Mesendoderm (in vitro differentiated cells): ENCODE measurements around the gene E2F1.

Experiments used
- DNase-seq: peaks from one replicate; pipeline ENCODE4 v3.0.0; 2013
- H2AK5ac ChIP-seq: 2 replicates; pipeline ENCODE4 v1.6.1; 2013; ENCODE audit warnings: low read length, inconsistent platforms
- H2BK120ac ChIP-seq: 2 replicates; pipeline ENCODE4 v1.6.1; 2013; ENCODE audit warnings: low read depth, mild to moderate bottlenecking, low read length, moderate library complexity, mixed read lengths
- H2BK15ac ChIP-seq: replicated peaks from 2 replicates; pipeline ENCODE4 v1.6.1; 2013; ENCODE audit warnings: low read depth, mild to moderate bottlenecking, moderate library complexity
- H2BK5ac ChIP-seq: 2 replicates; pipeline ENCODE4 v1.6.1; 2013; ENCODE audit warnings: low read length, inconsistent platforms
- H3K18ac ChIP-seq: 2 replicates; pipeline ENCODE4 v1.6.1; 2013; ENCODE audit warnings: mild to moderate bottlenecking, low read length, mixed read lengths
- H3K23ac ChIP-seq: one replicate; pipeline ENCODE4 v1.6.1; 2013; ENCODE audit warnings: low read length
- H3K27ac ChIP-seq: 2 replicates; pipeline ENCODE4 v1.5.1; 2013; ENCODE audit warnings: low read depth, mild to moderate bottlenecking, inconsistent platforms, low read length, moderate library complexity
- H3K27me3 ChIP-seq: 2 replicates; pipeline ENCODE4 v1.6.1; 2013; ENCODE audit warnings: low read length, control low read depth, mild to moderate bottlenecking, inconsistent platforms; ENCODE audit not compliant: insufficient read depth, poor library complexity
- H3K36me3 ChIP-seq: 2 replicates; pipeline ENCODE4 v1.6.1; 2013; ENCODE audit warnings: low read length, inconsistent platforms; ENCODE audit not compliant: control insufficient read depth, insufficient read depth
- H3K4ac ChIP-seq: one replicate; pipeline ENCODE4 v1.6.1; 2013; ENCODE audit warnings: low read depth, mild to moderate bottlenecking, low read length, moderate library complexity
- H3K4me1 ChIP-seq: 2 replicates; pipeline ENCODE4 v1.6.1; 2013; ENCODE audit warnings: low read depth, low read length, inconsistent platforms; ENCODE audit not compliant: control insufficient read depth
- H3K4me2 ChIP-seq: 2 replicates; pipeline ENCODE4 v1.6.1; 2013; ENCODE audit warnings: low read length
- H3K4me3 ChIP-seq: 2 replicates; pipeline ENCODE4 v1.5.1; 2013; ENCODE audit warnings: mild to moderate bottlenecking, low read length
- H3K56ac ChIP-seq: one replicate; pipeline ENCODE4 v1.6.1; 2013; ENCODE audit warnings: low read length
- H3K79me1 ChIP-seq: 2 replicates; pipeline ENCODE4 v1.6.1; 2013; ENCODE audit warnings: low read length, inconsistent platforms
- H3K79me2 ChIP-seq: 2 replicates; pipeline ENCODE4 v1.6.1; 2013; ENCODE audit warnings: mild to moderate bottlenecking, low read length; ENCODE audit not compliant: control insufficient read depth, insufficient read depth
- H3K9ac ChIP-seq: 2 replicates; pipeline ENCODE4 v1.6.1; 2013; ENCODE audit warnings: low read length, inconsistent platforms
- H4K5ac ChIP-seq: one replicate; pipeline ENCODE4 v1.6.1; 2013; ENCODE audit warnings: low read length
- H4K8ac ChIP-seq: one replicate; pipeline ENCODE4 v1.6.1; 2013; ENCODE audit warnings: low read depth, mild to moderate bottlenecking, control low read depth, low read length, moderate library complexity
- WGBS: extraction: QIAGEN DNeasy Blood & Tissue Kit; methylation state at CpG from one replicate; pipeline ENCODE4 v1.1.7; 2013; ENCODE audit warnings: low lambda C conversion rate, missing lambda C conversion rate; ENCODE audit not compliant: insufficient coverage; ENCODE audit errors: extremely low coverage; 5-methylcytosine and 5-hydroxymethylcytosine counted together

The E2F1 gene

GRCh38 chr20:33677991-33678702 is 8.0 kb downstream of the E2F1 start:
- no CpG with 5 or more reads among the region's 15 CpGs for WGBS
- H3K79me1 ChIP-seq = peaks cover 19% of the 10 kb centered on the region
- no peak overlapping the region for H3K56ac ChIP-seq
- no peak overlapping the region for H2BK5ac ChIP-seq
- no peak overlapping the region for H4K5ac ChIP-seq
- no peak overlapping the region for H3K23ac ChIP-seq
- no peaks in the 10 kb centered on the region for H3K27me3 ChIP-seq
- H3K18ac ChIP-seq = no peak overlapping the region
- peaks cover 13% of the 10 kb centered on the region for H3K79me2 ChIP-seq
- no peak overlapping the region for H2AK5ac ChIP-seq
- H3K4me1 ChIP-seq = peaks cover 6% of the 10 kb centered on the region
- H3K4me2 ChIP-seq = no peak overlapping the region
- H3K27ac ChIP-seq = no peak overlapping the region
- peaks cover 4% of the 10 kb centered on the region for H3K36me3 ChIP-seq
- H3K4me3 ChIP-seq = no peak overlapping the region
- no peak overlapping the region for H3K9ac ChIP-seq
- no peak for DNase-seq
- H4K8ac ChIP-seq = no peak overlapping the region
- H2BK120ac ChIP-seq = no peak overlapping the region
- H3K4ac ChIP-seq = no peak overlapping the region
- H2BK15ac ChIP-seq = no peak overlapping the region

- no peak overlapping the region for H3K18ac ChIP-seq
- no peak overlapping the region for H3K23ac ChIP-seq
- H3K27me3 ChIP-seq = no peaks in the 10 kb centered on the region
- no CpG with 5 or more reads among the region's 31 CpGs for WGBS
- no peak overlapping the region for H2BK15ac ChIP-seq
- H2AK5ac ChIP-seq = no peak overlapping the region
- no peak overlapping the region for H3K4me3 ChIP-seq
- H3K4me1 ChIP-seq = peaks cover 10% of the 10 kb centered on the region
- no peak overlapping the region for H3K9ac ChIP-seq
- H4K8ac ChIP-seq = no peak overlapping the region
- DNase-seq = no peak
- no peak overlapping the region for H4K5ac ChIP-seq
- no peak overlapping the region for H2BK120ac ChIP-seq
- no peak overlapping the region for H3K56ac ChIP-seq
- H3K4me2 ChIP-seq = no peak overlapping the region
- no peak overlapping the region for H2BK5ac ChIP-seq
- no peak overlapping the region for H3K27ac ChIP-seq
- peaks cover 4% of the 10 kb centered on the region for H3K36me3 ChIP-seq
- no peak overlapping the region for H3K4ac ChIP-seq
- H3K79me1 ChIP-seq = peaks cover 14% of the 10 kb centered on the region
- peaks cover 8% of the 10 kb centered on the region for H3K79me2 ChIP-seq
These were observed 9.2 kb downstream of the E2F1 start for GRCh38 chr20:33676652-33677645.

- Histone ChIP-seq H3K56ac (no peak overlapping the region), H2AK5ac (no peak overlapping the region), H4K5ac (no peak overlapping the region), H2BK120ac (no peak overlapping the region), H3K9ac (no peak overlapping the region), H3K18ac (no peak overlapping the region), H3K4me1 (peaks cover 10% of the 10 kb centered on the region), H3K27ac (no peak overlapping the region), H3K4ac (no peak overlapping the region), H3K4me3 (no peak overlapping the region), H2BK5ac (no peak overlapping the region), H3K23ac (no peak overlapping the region), H4K8ac (no peak overlapping the region), H3K79me1 (peaks cover 12% of the 10 kb centered on the region), H3K27me3 (no peaks in the 10 kb centered on the region), H3K4me2 (no peak overlapping the region), H2BK15ac (no peak overlapping the region), H3K36me3 (peaks cover 4% of the 10 kb centered on the region), H3K79me2 (peaks cover 3% of the 10 kb centered on the region)
- no CpG with 5 or more reads among the region's 11 CpGs for WGBS
- no peak for DNase-seq
These were observed 10.1 kb downstream of the E2F1 start for GRCh38 chr20:33676121-33676520.

- Histone ChIP-seq H2AK5ac (no peak overlapping the region), H3K4me3 (no peak overlapping the region), H3K27me3 (no peaks in the 10 kb centered on the region)
These were observed 10.8 kb downstream of the E2F1 start for GRCh38 chr20:33675136-33675959.

GRCh38 chr20:33674294-33675135 is 11.7 kb downstream of the E2F1 start, which contains the start of gene NECAB3:
Gene NECAB3, minus strand, starts transcription at chr20:33674428. Its CDS starts 76 bp downstream, at chr20:33674352.
- H3K23ac ChIP-seq = peak within 1 kb of the TSS; percentile 57
- H3K79me2 ChIP-seq = peaks cover 2% of the 10 kb centered on the region
- peak within 1 kb of the TSS; percentile 33 for H3K27ac ChIP-seq
- peak within 1 kb of the TSS; percentile 93 for H3K9ac ChIP-seq
- H4K5ac ChIP-seq = no peak within 1 kb of the TSS
- no peak within 1 kb of the TSS for H2BK120ac ChIP-seq
- H3K4me2 ChIP-seq = peak within 1 kb of the TSS; percentile 87
- H3K27me3 ChIP-seq = no peaks in the 10 kb centered on the region
- peaks cover 6% of the 10 kb centered on the region for H3K36me3 ChIP-seq
- peak within 1 kb of the TSS; percentile 94 for H3K56ac ChIP-seq
- DNase-seq = peak; percentile 78
- H3K4me3 ChIP-seq = peak within 1 kb of the TSS; percentile 80
- peaks cover 8% of the 10 kb centered on the region for H3K79me1 ChIP-seq
- H4K8ac ChIP-seq = no peak within 1 kb of the TSS
- peak within 1 kb of the TSS; percentile 90 for H2AK5ac ChIP-seq
- no peak within 1 kb of the TSS for H2BK15ac ChIP-seq
- peak within 1 kb of the TSS; percentile 74 for H3K4ac ChIP-seq
- H3K18ac ChIP-seq = peak within 1 kb of the TSS; percentile 60
- no CpG with 5 or more reads among the region's 73 CpGs for WGBS
- H2BK5ac ChIP-seq = peak within 1 kb of the TSS; percentile 45
- peaks cover 10% of the 10 kb centered on the region for H3K4me1 ChIP-seq

More at GRCh38 chr20:33675136-33675959, 10.8 kb downstream of the E2F1 start:
- Histone ChIP-seq H3K56ac (peak overlapping the region; percentile 64), H3K23ac (no peak overlapping the region), H3K79me1 (peaks cover 8% of the 10 kb centered on the region), H2BK120ac (no peak overlapping the region), H2BK5ac (no peak overlapping the region), H3K4me1 (peaks cover 10% of the 10 kb centered on the region), H3K36me3 (peaks cover 4% of the 10 kb centered on the region), H3K4ac (no peak overlapping the region), H3K27ac (peak overlapping the region; percentile 6), H4K8ac (no peak overlapping the region), H2BK15ac (no peak overlapping the region), H3K79me2 (peaks cover 2% of the 10 kb centered on the region), H4K5ac (no peak overlapping the region), H3K4me2 (peak overlapping the region; percentile 61), H3K9ac (peak overlapping the region; percentile 78), H3K18ac (no peak overlapping the region)
- no peak for DNase-seq
- WGBS = no CpG with 5 or more reads among the region's 16 CpGs
